SJSA1 (cell line): ENCODE measurements around the gene POU3F2. TPM values are rescaled to one million over a fixed set of nuclear protein-coding genes. Genes with fewer than 3 reads are reported as not detected.

Experiments
- DNase-seq, 2 experiments: peaks; one replicate each; pipeline ENCODE4 v3.0.0-alpha.2; 2015 to 2020; ENCODE audit warnings: low spot score in 2 of 2, low read depth in 1 of 2
- H3K27ac ChIP-seq: fragments of 250-450 bp; sonication (Bioruptor Pico); 2 replicates; pipeline ENCODE4 v1.5.1; 2020; ENCODE audit warnings: mild to moderate bottlenecking, moderate library complexity
- H3K27me3 ChIP-seq: fragments of 250-450 bp; sonication (Bioruptor Pico); replicated peaks from 2 replicates; pipeline ENCODE4 v1.5.1; 2020; ENCODE audit warnings: mild to moderate bottlenecking, moderate library complexity
- H3K36me3 ChIP-seq: fragments of 250-450 bp; sonication (Bioruptor Pico); 2 replicates; pipeline ENCODE4 v1.5.1; 2020; ENCODE audit warnings: mild to moderate bottlenecking
- H3K4me1 ChIP-seq: fragments of 250-450 bp; sonication (Bioruptor Pico); replicated peaks from 2 replicates; pipeline ENCODE4 v1.6.1; 2021; ENCODE audit warnings: mild to moderate bottlenecking
- H3K4me3 ChIP-seq: fragments of 250-450 bp; sonication (Bioruptor Pico); 2 replicates; pipeline ENCODE4 v1.5.1; 2020; ENCODE audit warnings: mild to moderate bottlenecking
- H3K9me3 ChIP-seq: fragments of 250-450 bp; sonication (Bioruptor Pico); replicated peaks from 2 replicates; pipeline ENCODE4 v1.5.1; 2020; ENCODE audit warnings: mild to moderate bottlenecking
- total RNA-seq: library from RNA; depleted of rRNA; stranded (reverse); fragments of >200 nt; shearing (Covaris generic); gene quantifications from 2 replicates; pipeline ENCODE4 v1.2.3, GENCODE V29; 2014

POU3F2 gene
- total RNA-seq, 1 experiment from 2014 or later = not detected

- Histone ChIP-seq H3K27me3 (peaks cover 76% of the 10 kb centered on the region), H3K9me3 (no peaks in the 10 kb centered on the region), H3K27ac (no peak overlapping the region), H3K36me3 (no peaks in the 10 kb centered on the region), H3K4me1 (0 out of 2 replicates have a peak, but pooled peaks cover 6% of the 10 kb centered on the region), H3K4me3 (no peak overlapping the region)
- DNase-seq = no peak
Measured at GRCh38 chr6:98824162-98824901, 10.0 kb upstream of the POU3F2 start.

GRCh38 chr6:98824902-98825599 is 9.3 kb upstream of the POU3F2 start:
- 0 out of 2 replicates have a peak, but pooled peaks cover 6% of the 10 kb centered on the region for H3K4me1 ChIP-seq
- H3K27me3 ChIP-seq = peaks cover 78% of the 10 kb centered on the region
- H3K36me3 ChIP-seq = no peaks in the 10 kb centered on the region
- no peak for DNase-seq
- H3K9me3 ChIP-seq = no peaks in the 10 kb centered on the region
- H3K27ac ChIP-seq = no peak overlapping the region
- no peak overlapping the region for H3K4me3 ChIP-seq

GRCh38 chr6:98825600-98826230 is 8.7 kb upstream of the POU3F2 start:
- no peaks in the 10 kb centered on the region for H3K36me3 ChIP-seq
- no peak overlapping the region for H3K27ac ChIP-seq

GRCh38 chr6:98827295-98828159 is 6.8 kb upstream of the POU3F2 start:
- H3K4me3 ChIP-seq = no peak overlapping the region
- H3K4me1 ChIP-seq = peaks cover 4% of the 10 kb centered on the region
- no peak for DNase-seq
- H3K36me3 ChIP-seq = no peaks in the 10 kb centered on the region
- H3K27me3 ChIP-seq = peaks cover 85% of the 10 kb centered on the region
- no peak overlapping the region for H3K27ac ChIP-seq
- H3K9me3 ChIP-seq = no peaks in the 10 kb centered on the region

More at GRCh38 chr6:98825600-98826230, 8.7 kb upstream of the POU3F2 start:
- Histone ChIP-seq H3K9me3 (no peaks in the 10 kb centered on the region), H3K4me1 (0 out of 2 replicates have a peak, but pooled peaks cover 6% of the 10 kb centered on the region), H3K4me3 (no peak overlapping the region), H3K27me3 (peaks cover 79% of the 10 kb centered on the region)
- DNase-seq = no peak

DNA sequence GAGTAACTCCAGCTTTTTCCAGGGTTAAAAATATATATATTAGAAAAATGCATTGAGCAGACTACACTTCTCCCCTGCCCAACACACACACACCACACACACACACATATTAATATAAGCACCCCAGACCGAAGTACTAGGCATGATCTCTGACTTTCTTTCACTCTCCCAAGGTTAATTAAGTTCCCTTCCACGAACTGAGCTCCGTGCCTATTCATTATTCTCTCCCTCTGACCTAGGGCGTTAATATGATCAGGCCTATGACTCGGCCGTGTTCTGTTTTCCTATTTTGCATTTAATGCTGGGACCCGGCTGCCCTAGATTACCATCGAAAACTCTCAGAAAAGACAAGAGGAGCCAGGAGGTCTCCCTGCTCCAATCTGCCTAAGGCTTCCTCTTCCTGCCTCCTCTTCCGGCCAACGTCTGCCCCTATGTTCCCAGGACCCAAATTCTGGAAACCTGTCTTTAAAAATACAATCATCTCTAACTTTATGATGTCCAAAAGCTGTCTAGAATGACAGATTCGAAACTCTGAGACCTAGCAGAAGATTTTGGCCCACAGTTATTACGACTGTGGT is 6.1 kb upstream of the POU3F2 start:
- Histone ChIP-seq H3K4me3 (no peak overlapping the region), H3K36me3 (no peaks in the 10 kb centered on the region), H3K9me3 (no peaks in the 10 kb centered on the region), H3K27me3 (peaks cover 88% of the 10 kb centered on the region), H3K27ac (no peak overlapping the region), H3K4me1 (peaks cover 12% of the 10 kb centered on the region)
- no peak for DNase-seq

- Histone ChIP-seq H3K4me1 (peaks cover 19% of the 10 kb centered on the region), H3K4me3 (no peak overlapping the region), H3K27me3 (peaks cover 90% of the 10 kb centered on the region), H3K27ac (no peak overlapping the region), H3K36me3 (no peaks in the 10 kb centered on the region), H3K9me3 (no peaks in the 10 kb centered on the region)
- DNase-seq = no peak
Measured at GRCh38 chr6:98828941-98829411, 5.4 kb upstream of the POU3F2 start.

GRCh38 chr6:98830146-98830545 is 4.2 kb upstream of the POU3F2 start:
- H3K4me3 ChIP-seq = no peak overlapping the region
- no peaks in the 10 kb centered on the region for H3K9me3 ChIP-seq
- H3K36me3 ChIP-seq = no peaks in the 10 kb centered on the region
- H3K27me3 ChIP-seq = peaks cover 90% of the 10 kb centered on the region
- peaks cover 29% of the 10 kb centered on the region for H3K4me1 ChIP-seq
- no peak for DNase-seq
- H3K27ac ChIP-seq = no peak overlapping the region

- Histone ChIP-seq H3K4me1 (peaks cover 38% of the 10 kb centered on the region), H3K4me3 (no peak overlapping the region), H3K9me3 (no peaks in the 10 kb centered on the region), H3K27ac (no peak overlapping the region), H3K27me3 (peaks cover 90% of the 10 kb centered on the region), H3K36me3 (no peaks in the 10 kb centered on the region)
- DNase-seq = no peak
Measured at GRCh38 chr6:98831057-98831958, 3.1 kb upstream of the POU3F2 start.

DNA sequence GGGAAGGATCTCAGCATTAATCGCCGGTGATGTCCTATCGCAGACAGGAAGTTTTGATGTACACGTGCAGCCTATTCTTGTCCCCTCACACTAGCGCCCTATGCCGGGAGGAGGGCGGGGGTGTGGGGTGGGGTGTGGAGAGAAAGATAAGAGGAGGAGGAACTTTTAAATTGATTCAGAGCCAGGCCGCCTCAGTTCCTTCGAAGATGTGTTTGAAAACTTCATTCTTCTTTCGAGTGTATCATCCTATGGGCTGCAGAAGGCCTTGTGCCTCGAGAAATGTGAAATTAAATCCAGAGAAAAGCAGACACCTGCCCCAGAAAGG is 2.5 kb upstream of the POU3F2 start:
- no peak overlapping the region for H3K4me3 ChIP-seq
- no peak overlapping the region for H3K27ac ChIP-seq
- DNase-seq = no peak
- no peaks in the 10 kb centered on the region for H3K36me3 ChIP-seq
- peaks cover 90% of the 10 kb centered on the region for H3K27me3 ChIP-seq
- H3K9me3 ChIP-seq = no peaks in the 10 kb centered on the region
- H3K4me1 ChIP-seq = peaks cover 39% of the 10 kb centered on the region

- H3K27me3 ChIP-seq = peaks cover 90% of the 10 kb centered on the region
Measured at GRCh38 chr6:98832284-98833056, 1.9 kb upstream of the POU3F2 start.

DNA sequence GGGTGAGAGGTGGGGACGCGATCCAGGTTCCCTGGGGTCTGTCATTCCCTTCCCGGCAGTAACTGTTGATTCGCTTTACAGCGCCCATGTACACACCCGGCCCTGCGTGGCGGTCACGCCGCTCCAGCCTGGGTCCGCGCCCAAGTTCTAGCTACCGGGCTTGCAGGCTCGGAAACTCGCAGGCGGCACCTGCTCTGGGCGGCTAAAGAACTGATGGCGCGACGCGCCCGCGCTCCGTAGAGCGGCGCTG is 1.4 kb upstream of the POU3F2 start:
- no peak overlapping the region for H3K27ac ChIP-seq
- DNase-seq = peak in 1 of 2 experiments; percentile 6
- no peak overlapping the region for H3K4me3 ChIP-seq

More at GRCh38 chr6:98832284-98833056, 1.9 kb upstream of the POU3F2 start:
- Histone ChIP-seq H3K27ac (no peak overlapping the region), H3K4me1 (peaks cover 41% of the 10 kb centered on the region), H3K4me3 (no peak overlapping the region), H3K36me3 (no peaks in the 10 kb centered on the region), H3K9me3 (no peaks in the 10 kb centered on the region)
- DNase-seq = peak in 1 of 2 experiments; percentile 23

More for the DNA sequence above, 1.4 kb upstream of the POU3F2 start:
- no peaks in the 10 kb centered on the region for H3K36me3 ChIP-seq
- no peaks in the 10 kb centered on the region for H3K9me3 ChIP-seq
- peaks cover 92% of the 10 kb centered on the region for H3K27me3 ChIP-seq
- peaks cover 41% of the 10 kb centered on the region for H3K4me1 ChIP-seq
